ENCODE measurements around the gene MEDAG. TPM values are rescaled to one million over a fixed set of nuclear protein-coding genes. Genes with fewer than 3 reads are reported as not detected.

The MEDAG gene
- total RNA-seq, 1 experiment from 2014 or later: not detected

- POLR2A ChIA-PET (ENCODE audit: low non-redundant PET): interaction anchor here (0.7 kb wide), 1 partner anchor 232 kb away, joined by 3 read pairs; no protein-coding TSS in a partner anchor
- Histone ChIP-seq H3K27ac (ENCODE audit: low read depth, low read length, poor library complexity, severe bottlenecking) (peak overlapping the region; percentile 35), H3K4me3 (ENCODE audit: low read depth, low read length, poor library complexity, severe bottlenecking) (no peak overlapping the region), H3K4me1 (ENCODE audit: insufficient read depth, low read length, poor library complexity, severe bottlenecking) (peaks cover 21% of the 10 kb centered on the region), H3K9me3 (ENCODE audit: low read depth, low read length, poor library complexity, severe bottlenecking) (no peaks in the 10 kb centered on the region), H3K36me3 (ENCODE audit: insufficient read depth, low read length, poor library complexity, severe bottlenecking) (no peaks in the 10 kb centered on the region), H3K27me3 (replicated peaks; ENCODE audit: insufficient read depth, low read depth, low read length, poor library complexity) (no peaks in the 10 kb centered on the region)
- intact Hi-C loops (cut with micrococcal nuclease; ENCODE audit: unreplicated experiment): no loop called here
- CTCF ChIA-PET: no interaction called here
- no peak for DNase-seq (ENCODE audit: low spot score)
- no TSS peak for BruUV-seq (replicated peaks)
- TF ChIP-seq EZH2 (IDR thresholded peaks at IDR 0.05; ENCODE audit: borderline replicate concordance, low read depth, low read length, poor library complexity, severe bottlenecking): no peak
- TF ChIP-seq, protein P1, sequence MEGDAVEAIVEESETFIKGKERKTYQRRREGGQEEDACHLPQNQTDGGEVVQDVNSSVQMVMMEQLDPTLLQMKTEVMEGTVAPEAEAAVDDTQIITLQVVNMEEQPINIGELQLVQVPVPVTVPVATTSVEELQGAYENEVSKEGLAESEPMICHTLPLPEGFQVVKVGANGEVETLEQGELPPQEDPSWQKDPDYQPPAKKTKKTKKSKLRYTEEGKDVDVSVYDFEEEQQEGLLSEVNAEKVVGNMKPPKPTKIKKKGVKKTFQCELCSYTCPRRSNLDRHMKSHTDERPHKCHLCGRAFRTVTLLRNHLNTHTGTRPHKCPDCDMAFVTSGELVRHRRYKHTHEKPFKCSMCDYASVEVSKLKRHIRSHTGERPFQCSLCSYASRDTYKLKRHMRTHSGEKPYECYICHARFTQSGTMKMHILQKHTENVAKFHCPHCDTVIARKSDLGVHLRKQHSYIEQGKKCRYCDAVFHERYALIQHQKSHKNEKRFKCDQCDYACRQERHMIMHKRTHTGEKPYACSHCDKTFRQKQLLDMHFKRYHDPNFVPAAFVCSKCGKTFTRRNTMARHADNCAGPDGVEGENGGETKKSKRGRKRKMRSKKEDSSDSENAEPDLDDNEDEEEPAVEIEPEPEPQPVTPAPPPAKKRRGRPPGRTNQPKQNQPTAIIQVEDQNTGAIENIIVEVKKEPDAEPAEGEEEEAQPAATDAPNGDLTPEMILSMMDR (conservative IDR thresholded peaks at IDR 0.05; ENCODE audit: low read depth, low read length): no peak
Measured at GRCh38 chr13:30870916-30871587, 35.0 kb upstream of the MEDAG start.

- Histone ChIP-seq H3K4me3 (ENCODE audit: low read depth, low read length, poor library complexity, severe bottlenecking) (no peak overlapping the region), H3K9me3 (ENCODE audit: low read depth, low read length, poor library complexity, severe bottlenecking) (no peaks in the 10 kb centered on the region), H3K27ac (ENCODE audit: low read depth, low read length, poor library complexity, severe bottlenecking) (no peak overlapping the region), H3K27me3 (replicated peaks; ENCODE audit: insufficient read depth, low read depth, low read length, poor library complexity) (no peaks in the 10 kb centered on the region), H3K4me1 (ENCODE audit: insufficient read depth, low read length, poor library complexity, severe bottlenecking) (peaks cover 21% of the 10 kb centered on the region), H3K36me3 (ENCODE audit: insufficient read depth, low read length, poor library complexity, severe bottlenecking) (no peaks in the 10 kb centered on the region)
- ChIA-PET CTCF (no interaction called here), POLR2A (ENCODE audit: low non-redundant PET) (no interaction called here)
- DNase-seq (ENCODE audit: low spot score): no peak
- intact Hi-C loops (cut with micrococcal nuclease; ENCODE audit: unreplicated experiment): no loop called here
- TF ChIP-seq EZH2 (IDR thresholded peaks at IDR 0.05; ENCODE audit: borderline replicate concordance, low read depth, low read length, poor library complexity, severe bottlenecking): no peak
- TF ChIP-seq, protein P1 (conservative IDR thresholded peaks at IDR 0.05; ENCODE audit: low read depth, low read length): no peak
- no TSS peak for BruUV-seq (replicated peaks)
Measured at GRCh38 chr13:30871588-30872275, 34.3 kb upstream of the MEDAG start.

DNA sequence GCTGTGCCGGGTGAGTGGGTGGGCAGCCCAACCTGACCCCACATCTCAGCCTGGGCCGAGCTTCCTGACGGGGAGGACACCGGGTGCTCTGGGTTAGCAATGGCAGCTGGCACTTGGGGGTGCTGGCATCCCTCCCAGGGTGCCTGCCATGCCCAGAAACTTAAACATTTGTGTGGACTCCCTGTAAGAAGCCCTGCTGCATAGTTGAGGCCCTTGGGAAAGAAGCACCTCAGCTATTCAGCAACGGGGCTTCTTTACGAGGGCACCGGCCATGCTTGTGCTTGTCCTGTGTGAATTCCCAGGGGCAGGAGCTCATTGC, 33.8 kb upstream of the MEDAG start:
- BruUV-seq (replicated peaks): no TSS peak
- H3K27ac ChIP-seq (ENCODE audit: low read depth, low read length, poor library complexity, severe bottlenecking): no peak overlapping the region
- POLR2A ChIA-PET (ENCODE audit: low non-redundant PET): no interaction called here

More for the DNA sequence above, 33.8 kb upstream of the MEDAG start:
- Histone ChIP-seq H3K27me3 (replicated peaks; ENCODE audit: insufficient read depth, low read depth, low read length, poor library complexity) (no peaks in the 10 kb centered on the region), H3K4me3 (ENCODE audit: low read depth, low read length, poor library complexity, severe bottlenecking) (no peak overlapping the region), H3K36me3 (ENCODE audit: insufficient read depth, low read length, poor library complexity, severe bottlenecking) (no peaks in the 10 kb centered on the region), H3K4me1 (ENCODE audit: insufficient read depth, low read length, poor library complexity, severe bottlenecking) (peaks cover 21% of the 10 kb centered on the region), H3K9me3 (ENCODE audit: low read depth, low read length, poor library complexity, severe bottlenecking) (no peaks in the 10 kb centered on the region)
- intact Hi-C loops (cut with micrococcal nuclease; ENCODE audit: unreplicated experiment): no loop called here
- CTCF ChIA-PET: no interaction called here
- TF ChIP-seq, protein P1 (conservative IDR thresholded peaks at IDR 0.05; ENCODE audit: low read depth, low read length): no peak
- TF ChIP-seq EZH2 (IDR thresholded peaks at IDR 0.05; ENCODE audit: borderline replicate concordance, low read depth, low read length, poor library complexity, severe bottlenecking): no peak
- DNase-seq (ENCODE audit: low spot score): no peak

All from A673 (cell line).